ENCODE data around the gene BRCA1. TPM values are rescaled to one million over a fixed set of nuclear protein-coding genes. Genes with fewer than 3 reads are reported as not detected.

The BRCA1 gene
- total RNA-seq, 1 experiment from 2014 or later, result 50.8 TPM

- peaks cover 8% of the 10 kb centered on the region for H3K4me1 Mint-ChIP-seq (ENCODE audit: low read depth, unreplicated experiment)
- Histone ChIP-seq H3K4me1 (peaks cover 9% of the 10 kb centered on the region; the same call in 1 of the 2 replicates), H3K36me3 (ENCODE audit: control insufficient read depth, insufficient read depth, low read length) (no peaks in the 10 kb centered on the region; the same call in none of the 2 replicates), H3K9me3 (no peaks in the 10 kb centered on the region), H3K27me3 (replicated peaks; ENCODE audit: control insufficient read depth, insufficient read depth, low read length) (no peaks in the 10 kb centered on the region), H3K4me3 (ENCODE audit: low read depth, low read length) (no peak overlapping the region)
- DNase-seq, result no peak
- no peaks in the 10 kb centered on the region for H3K9me3 Mint-ChIP-seq (ENCODE audit: unreplicated experiment)
- H3K27ac Mint-ChIP-seq (ENCODE audit: unreplicated experiment), result peak overlapping the region; percentile 93
- intact Hi-C loops (cut with micrococcal nuclease; ENCODE audit: unreplicated experiment), result loop anchor here (5.0 kb wide), 1 partner anchor 297 kb away; no protein-coding TSS in a partner anchor
- H3K27me3 Mint-ChIP-seq (ENCODE audit: insufficient read depth, unreplicated experiment), result no peaks in the 10 kb centered on the region
- H3K4me3 Mint-ChIP-seq (ENCODE audit: unreplicated experiment), result peak overlapping the region; percentile 98
- CTCF ChIA-PET, result no interaction called here
- POLR2A ChIA-PET, result interaction anchor here (2.5 kb wide), 1 partner anchor 22 kb away, joined by 24 read pairs; the partner anchor contains the start of gene RPL27
- no TSS peak for BruUV-seq (replicated peaks)
- H3K36me3 Mint-ChIP-seq (ENCODE audit: insufficient read depth, unreplicated experiment), result peaks cover 25% of the 10 kb centered on the region
- no peak for TF ChIP-seq CTCF (IDR thresholded peaks at IDR 0.05; ENCODE audit: insufficient read depth in 1 of 2, low read depth in 1 of 2, low read length in 1 of 2, severe bottlenecking in 1 of 2, unreplicated experiment in 1 of 2)
These were observed 105.0 kb downstream of the BRCA1 start for GRCh38 chr17:43020030-43020621.

- Histone ChIP-seq H3K36me3 (ENCODE audit: control insufficient read depth, insufficient read depth, low read length) (no peaks in the 10 kb centered on the region; the same call in none of the 2 replicates), H3K4me3 (ENCODE audit: low read depth, low read length) (no peak overlapping the region), H3K9me3 (no peaks in the 10 kb centered on the region), H3K27me3 (replicated peaks; ENCODE audit: control insufficient read depth, insufficient read depth, low read length) (no peaks in the 10 kb centered on the region), H3K4me1 (peaks cover 9% of the 10 kb centered on the region; the same call in 1 of the 2 replicates)
- H3K27ac Mint-ChIP-seq (ENCODE audit: unreplicated experiment), result peak overlapping the region; percentile 93
- peaks cover 29% of the 10 kb centered on the region for H3K36me3 Mint-ChIP-seq (ENCODE audit: insufficient read depth, unreplicated experiment)
- ChIA-PET CTCF (no interaction called here), POLR2A (interaction anchor here (1.0 kb wide), 1 partner anchor 21 kb away, joined by 6 read pairs; the partner anchor contains the start of gene RPL27)
- BruUV-seq (replicated peaks), result no TSS peak
- H3K9me3 Mint-ChIP-seq (ENCODE audit: unreplicated experiment), result no peaks in the 10 kb centered on the region
- H3K4me3 Mint-ChIP-seq (ENCODE audit: unreplicated experiment), result peak overlapping the region; percentile 98
- H3K27me3 Mint-ChIP-seq (ENCODE audit: insufficient read depth, unreplicated experiment), result no peaks in the 10 kb centered on the region
- peaks cover 8% of the 10 kb centered on the region for H3K4me1 Mint-ChIP-seq (ENCODE audit: low read depth, unreplicated experiment)
- intact Hi-C loops (cut with micrococcal nuclease; ENCODE audit: unreplicated experiment), result no loop called here
- TF ChIP-seq CTCF (IDR thresholded peaks at IDR 0.05; ENCODE audit: insufficient read depth in 1 of 2, low read depth in 1 of 2, low read length in 1 of 2, severe bottlenecking in 1 of 2, unreplicated experiment in 1 of 2), result no peak
- no peak for DNase-seq
These were observed 105.7 kb downstream of the BRCA1 start for GRCh38 chr17:43019418-43019817.

- H3K27me3 Mint-ChIP-seq (ENCODE audit: insufficient read depth, unreplicated experiment), result no peaks in the 10 kb centered on the region
- H3K4me3 Mint-ChIP-seq (ENCODE audit: unreplicated experiment), result peak overlapping the region; percentile 98
- no peaks in the 10 kb centered on the region for H3K9me3 Mint-ChIP-seq (ENCODE audit: unreplicated experiment)
These were observed 106.2 kb downstream of the BRCA1 start for GRCh38 chr17:43018932-43019331.

More at GRCh38 chr17:43018932-43019331, 106.2 kb downstream of the BRCA1 start:
- Mint-ChIP-seq H3K4me1 (ENCODE audit: low read depth, unreplicated experiment) (peaks cover 8% of the 10 kb centered on the region), H3K36me3 (ENCODE audit: insufficient read depth, unreplicated experiment) (peaks cover 29% of the 10 kb centered on the region), H3K27ac (ENCODE audit: unreplicated experiment) (no peak overlapping the region)
- Histone ChIP-seq H3K9me3 (no peaks in the 10 kb centered on the region), H3K4me1 (peaks cover 9% of the 10 kb centered on the region; the same call in 1 of the 2 replicates), H3K27me3 (replicated peaks; ENCODE audit: control insufficient read depth, insufficient read depth, low read length) (no peaks in the 10 kb centered on the region), H3K36me3 (ENCODE audit: control insufficient read depth, insufficient read depth, low read length) (no peaks in the 10 kb centered on the region; the same call in none of the 2 replicates), H3K4me3 (ENCODE audit: low read depth, low read length) (no peak overlapping the region)
- POLR2A ChIA-PET, result interaction anchor here (1.0 kb wide), 1 partner anchor 21 kb away, joined by 6 read pairs; the partner anchor contains the start of gene RPL27
- CTCF ChIA-PET, result no interaction called here
- DNase-seq, result no peak
- no peak for TF ChIP-seq CTCF (IDR thresholded peaks at IDR 0.05; ENCODE audit: insufficient read depth in 1 of 2, low read depth in 1 of 2, low read length in 1 of 2, severe bottlenecking in 1 of 2, unreplicated experiment in 1 of 2)
- no TSS peak for BruUV-seq (replicated peaks)
- intact Hi-C loops (cut with micrococcal nuclease; ENCODE audit: unreplicated experiment), result no loop called here

Data from Caco-2 (cell line).